ENCODE results near the gene NFATC2IP.

- TF ChIP-seq POLR2A (IDR thresholded peaks at IDR 0.05) = no peak
- TF ChIP-seq, protein P1, sequence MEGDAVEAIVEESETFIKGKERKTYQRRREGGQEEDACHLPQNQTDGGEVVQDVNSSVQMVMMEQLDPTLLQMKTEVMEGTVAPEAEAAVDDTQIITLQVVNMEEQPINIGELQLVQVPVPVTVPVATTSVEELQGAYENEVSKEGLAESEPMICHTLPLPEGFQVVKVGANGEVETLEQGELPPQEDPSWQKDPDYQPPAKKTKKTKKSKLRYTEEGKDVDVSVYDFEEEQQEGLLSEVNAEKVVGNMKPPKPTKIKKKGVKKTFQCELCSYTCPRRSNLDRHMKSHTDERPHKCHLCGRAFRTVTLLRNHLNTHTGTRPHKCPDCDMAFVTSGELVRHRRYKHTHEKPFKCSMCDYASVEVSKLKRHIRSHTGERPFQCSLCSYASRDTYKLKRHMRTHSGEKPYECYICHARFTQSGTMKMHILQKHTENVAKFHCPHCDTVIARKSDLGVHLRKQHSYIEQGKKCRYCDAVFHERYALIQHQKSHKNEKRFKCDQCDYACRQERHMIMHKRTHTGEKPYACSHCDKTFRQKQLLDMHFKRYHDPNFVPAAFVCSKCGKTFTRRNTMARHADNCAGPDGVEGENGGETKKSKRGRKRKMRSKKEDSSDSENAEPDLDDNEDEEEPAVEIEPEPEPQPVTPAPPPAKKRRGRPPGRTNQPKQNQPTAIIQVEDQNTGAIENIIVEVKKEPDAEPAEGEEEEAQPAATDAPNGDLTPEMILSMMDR (IDR thresholded peaks at IDR 0.05) = no peak
Observed at GRCh38 chr16:28992496-28992895, 41.8 kb downstream of the NFATC2IP start.

Measured in body of pancreas (tissue), 4 donors.